ENCODE data around the gene APBB1.

The APBB1 gene

DNA sequence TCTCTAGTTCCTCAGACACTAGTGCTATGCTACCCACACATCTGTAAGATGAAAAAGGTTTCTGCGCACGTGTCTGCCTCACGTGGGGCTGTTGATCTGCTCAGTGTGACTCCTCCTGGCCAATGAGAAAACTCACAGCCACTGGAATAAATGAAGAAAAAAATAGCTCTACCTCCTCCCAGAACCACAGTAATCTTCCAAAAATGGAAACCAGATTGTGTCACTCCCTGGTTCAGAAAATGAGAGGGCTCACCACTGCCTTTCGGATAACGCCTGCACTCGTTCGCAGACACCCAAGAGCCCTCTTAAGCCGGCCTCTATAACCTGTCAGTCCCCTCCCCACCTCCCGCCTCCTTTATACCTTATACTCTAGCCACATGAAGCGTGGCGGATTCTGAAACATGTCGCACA, 5.1 kb downstream of the APBB1 start:
- H3K27me3 Mint-ChIP-seq (ENCODE audit: low read depth), result no peaks in the 10 kb centered on the region
- H3K4me1 Mint-ChIP-seq, result no peaks in the 10 kb centered on the region
- no peak overlapping the region for H3K27ac Mint-ChIP-seq

DNA sequence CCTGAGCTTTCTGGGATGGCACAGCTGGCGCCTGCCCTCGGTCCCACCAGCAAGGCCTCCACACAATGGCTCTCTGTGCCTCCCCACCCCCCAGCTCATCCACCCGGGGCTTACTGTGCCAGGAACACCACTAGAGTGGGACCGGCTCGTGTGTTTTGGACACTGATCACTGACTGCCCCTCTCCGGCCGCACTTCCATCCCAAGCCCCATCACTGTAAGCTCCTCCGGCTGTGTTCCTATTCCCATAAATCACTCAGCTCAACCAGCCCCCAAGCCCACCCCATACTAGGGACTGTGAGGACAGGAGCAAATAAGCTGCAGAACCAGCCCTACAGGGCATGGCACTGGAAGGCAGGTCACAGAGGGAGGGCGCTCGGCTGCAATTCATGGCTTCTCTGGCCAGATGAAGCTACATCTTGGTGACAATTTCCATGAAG, 7.3 kb downstream of the APBB1 start:
- TF ChIP-seq, protein P1, sequence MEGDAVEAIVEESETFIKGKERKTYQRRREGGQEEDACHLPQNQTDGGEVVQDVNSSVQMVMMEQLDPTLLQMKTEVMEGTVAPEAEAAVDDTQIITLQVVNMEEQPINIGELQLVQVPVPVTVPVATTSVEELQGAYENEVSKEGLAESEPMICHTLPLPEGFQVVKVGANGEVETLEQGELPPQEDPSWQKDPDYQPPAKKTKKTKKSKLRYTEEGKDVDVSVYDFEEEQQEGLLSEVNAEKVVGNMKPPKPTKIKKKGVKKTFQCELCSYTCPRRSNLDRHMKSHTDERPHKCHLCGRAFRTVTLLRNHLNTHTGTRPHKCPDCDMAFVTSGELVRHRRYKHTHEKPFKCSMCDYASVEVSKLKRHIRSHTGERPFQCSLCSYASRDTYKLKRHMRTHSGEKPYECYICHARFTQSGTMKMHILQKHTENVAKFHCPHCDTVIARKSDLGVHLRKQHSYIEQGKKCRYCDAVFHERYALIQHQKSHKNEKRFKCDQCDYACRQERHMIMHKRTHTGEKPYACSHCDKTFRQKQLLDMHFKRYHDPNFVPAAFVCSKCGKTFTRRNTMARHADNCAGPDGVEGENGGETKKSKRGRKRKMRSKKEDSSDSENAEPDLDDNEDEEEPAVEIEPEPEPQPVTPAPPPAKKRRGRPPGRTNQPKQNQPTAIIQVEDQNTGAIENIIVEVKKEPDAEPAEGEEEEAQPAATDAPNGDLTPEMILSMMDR (IDR thresholded peaks at IDR 0.05; ENCODE audit: unreplicated experiment in 3 of 3), result no peak
- Mint-ChIP-seq H3K4me1 (no peaks in the 10 kb centered on the region), H3K27me3 (ENCODE audit: low read depth) (no peaks in the 10 kb centered on the region), H3K4me3 (no peak overlapping the region), H3K36me3 (ENCODE audit: low read depth) (peaks cover 9% of the 10 kb centered on the region), H3K9me3 (no peaks in the 10 kb centered on the region), H3K27ac (no peak overlapping the region)

More for the DNA sequence above, 5.1 kb downstream of the APBB1 start:
- no peaks in the 10 kb centered on the region for H3K9me3 Mint-ChIP-seq
- H3K4me3 Mint-ChIP-seq, result no peak overlapping the region
- TF ChIP-seq, protein P1 (IDR thresholded peaks at IDR 0.05; ENCODE audit: unreplicated experiment in 3 of 3), result no peak
- H3K36me3 Mint-ChIP-seq (ENCODE audit: low read depth), result peaks cover 4% of the 10 kb centered on the region

GRCh38 chr11:6410695-6411430, 8.0 kb downstream of the APBB1 start:
- Mint-ChIP-seq H3K36me3 (ENCODE audit: low read depth) (peaks cover 12% of the 10 kb centered on the region), H3K27me3 (ENCODE audit: low read depth) (no peaks in the 10 kb centered on the region)

DNA sequence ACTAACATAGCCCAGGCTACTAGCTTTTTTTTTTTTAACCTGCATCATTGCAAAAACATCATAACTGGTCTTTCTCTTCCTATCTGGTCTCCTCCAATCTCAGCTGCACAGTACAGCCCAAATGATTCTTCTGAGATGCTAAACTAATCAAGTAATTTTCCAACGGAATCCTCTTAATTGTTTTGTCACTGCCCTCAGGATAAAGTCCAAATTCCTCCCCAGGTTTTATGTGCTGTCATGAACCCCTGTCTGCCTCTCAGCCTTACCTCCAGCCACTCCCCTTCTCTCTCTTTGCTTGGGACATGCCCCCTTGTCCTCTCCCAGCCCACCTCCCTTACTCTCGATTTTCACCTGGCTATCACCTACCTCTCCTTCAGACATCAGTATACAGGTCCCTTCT, 12.5 kb downstream of the APBB1 start:
- Mint-ChIP-seq H3K4me3 (no peak overlapping the region), H3K27me3 (ENCODE audit: low read depth) (no peaks in the 10 kb centered on the region)
- TF ChIP-seq, protein P1 (IDR thresholded peaks at IDR 0.05; ENCODE audit: unreplicated experiment in 3 of 3), result no peak

More at GRCh38 chr11:6410695-6411430, 8.0 kb downstream of the APBB1 start:
- TF ChIP-seq, protein P1 (IDR thresholded peaks at IDR 0.05; ENCODE audit: unreplicated experiment in 3 of 3), result no peak
- H3K9me3 Mint-ChIP-seq, result no peaks in the 10 kb centered on the region
- no peak overlapping the region for H3K27ac Mint-ChIP-seq
- peaks cover 4% of the 10 kb centered on the region for H3K4me1 Mint-ChIP-seq
- H3K4me3 Mint-ChIP-seq, result no peak overlapping the region

GRCh38 chr11:6405846-6406245, 13.0 kb downstream of the APBB1 start:
- TF ChIP-seq, protein P1 (IDR thresholded peaks at IDR 0.05; ENCODE audit: unreplicated experiment in 3 of 3), result no peak
- Mint-ChIP-seq H3K27me3 (ENCODE audit: low read depth) (no peaks in the 10 kb centered on the region), H3K9me3 (no peaks in the 10 kb centered on the region), H3K27ac (no peak overlapping the region), H3K4me1 (peaks cover 6% of the 10 kb centered on the region), H3K4me3 (no peak overlapping the region), H3K36me3 (ENCODE audit: low read depth) (peaks cover 16% of the 10 kb centered on the region)

More for the DNA sequence above, 12.5 kb downstream of the APBB1 start:
- no peak overlapping the region for H3K27ac Mint-ChIP-seq
- peaks cover 6% of the 10 kb centered on the region for H3K4me1 Mint-ChIP-seq
- peaks cover 12% of the 10 kb centered on the region for H3K36me3 Mint-ChIP-seq (ENCODE audit: low read depth)
- no peaks in the 10 kb centered on the region for H3K9me3 Mint-ChIP-seq

Data from nephron (organoid).